ENCODE measurements around the gene MYH13. TPM values are rescaled to one million over a fixed set of nuclear protein-coding genes. Genes with fewer than 3 reads are reported as not detected.

The MYH13 gene
- total and polyA plus RNA-seq, 2 experiments from 2014 or later, result 0.03 TPM; not detected in 1

DNA sequence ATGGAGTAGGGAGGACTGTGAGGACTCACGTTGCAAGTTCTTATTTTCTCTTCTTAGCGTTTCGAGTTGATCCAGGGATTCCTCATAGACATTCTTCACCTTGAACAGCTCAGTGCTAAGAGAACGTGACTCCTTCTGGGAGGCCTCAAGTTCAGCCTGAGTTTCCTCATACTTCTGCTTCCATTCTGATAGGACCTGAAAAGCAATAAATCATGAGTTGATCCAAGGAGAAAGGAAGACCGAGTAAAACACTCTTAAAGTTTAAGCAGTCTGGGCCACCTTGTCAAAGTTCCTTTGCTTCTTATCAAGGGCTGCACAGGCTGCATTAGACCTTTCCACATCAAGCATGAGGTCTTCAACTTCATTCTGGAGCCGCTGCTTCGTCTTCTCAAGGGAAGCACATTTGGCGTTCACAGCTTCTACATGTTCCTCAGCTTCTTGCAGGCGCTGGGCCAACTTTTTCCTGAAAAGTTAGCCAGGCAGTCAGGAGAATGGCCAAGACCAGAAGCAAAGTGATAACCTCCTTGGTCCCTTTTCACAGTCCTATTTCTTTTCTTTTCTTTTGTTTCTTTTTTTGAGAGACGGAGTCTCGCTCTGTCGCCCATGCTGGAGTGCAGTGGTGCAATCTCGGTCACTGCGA lies 23.8 kb upstream of the MYH13 start:
- H3K36me3 ChIP-seq (ENCODE audit: low read depth), result no peaks in the 10 kb centered on the region

GRCh38 chr17:10394201-10394887 lies 21.5 kb upstream of the MYH13 start:
- no peaks in the 10 kb centered on the region for H3K9me2 ChIP-seq (ENCODE audit: insufficient read depth)
- no peak overlapping the region for H3K27ac ChIP-seq
- H3K36me3 ChIP-seq (ENCODE audit: low read depth), result no peaks in the 10 kb centered on the region
- no peaks in the 10 kb centered on the region for H3K9me3 ChIP-seq (ENCODE audit: low read depth)
- TF ChIP-seq EZH2 (IDR thresholded peaks at IDR 0.05; ENCODE audit: insufficient read depth, poor library complexity, severe bottlenecking) (no peak), EZH2phosphoT487 (IDR thresholded peaks at IDR 0.05; ENCODE audit: insufficient read depth, low read depth) (no peak)
- in situ Hi-C loops (cut with MboI), result no loop called here
- H3K79me2 ChIP-seq (ENCODE audit: insufficient read depth), result no peaks in the 10 kb centered on the region
- no peak overlapping the region for H3K4me2 ChIP-seq (ENCODE audit: unreplicated experiment)
- WGBS, 2 experiments (ENCODE audit: low coverage in 1 of 2, low lambda C conversion rate in 2 of 2, missing lambda C conversion rate in 2 of 2), result 57 to 65% methylated on average over 6 of the region's 6 CpGs
- DNase-seq, result no peak
- H3K4me1 ChIP-seq (ENCODE audit: insufficient read depth), result no peaks in the 10 kb centered on the region
- H4K20me1 ChIP-seq (ENCODE audit: insufficient read depth), result no peaks in the 10 kb centered on the region
- H3K4me3 ChIP-seq, result no peak overlapping the region
- peaks cover 11% of the 10 kb centered on the region for H3K27me3 ChIP-seq (replicated peaks; ENCODE audit: insufficient read depth)
- H3K9ac ChIP-seq, result no peak overlapping the region
- no peaks in the 10 kb centered on the region for H3F3A ChIP-seq (ENCODE audit: insufficient read depth)
- H2AFZ ChIP-seq, result no peak overlapping the region

More for the DNA sequence above, 23.8 kb upstream of the MYH13 start:
- Histone ChIP-seq H3K9me3 (ENCODE audit: low read depth) (no peaks in the 10 kb centered on the region), H3F3A (ENCODE audit: insufficient read depth) (no peaks in the 10 kb centered on the region), H3K27me3 (replicated peaks; ENCODE audit: insufficient read depth) (peaks cover 4% of the 10 kb centered on the region; the same call in 1 of the 2 replicates), H3K27ac (no peak overlapping the region), H2AFZ (no peak overlapping the region), H3K79me2 (ENCODE audit: insufficient read depth) (no peaks in the 10 kb centered on the region), H3K4me3 (no peak overlapping the region), H3K4me2 (ENCODE audit: unreplicated experiment) (no peak overlapping the region), H3K9ac (no peak overlapping the region), H3K9me2 (ENCODE audit: insufficient read depth) (no peaks in the 10 kb centered on the region), H4K20me1 (ENCODE audit: insufficient read depth) (no peaks in the 10 kb centered on the region), H3K4me1 (ENCODE audit: insufficient read depth) (no peaks in the 10 kb centered on the region)
- 64 to 71% methylated on average over 14 of the region's 14 CpGs for WGBS, 2 experiments (ENCODE audit: low coverage in 1 of 2, low lambda C conversion rate in 2 of 2, missing lambda C conversion rate in 2 of 2)
- in situ Hi-C loops (cut with MboI), result no loop called here
- TF ChIP-seq EZH2phosphoT487 (IDR thresholded peaks at IDR 0.05; ENCODE audit: insufficient read depth, low read depth) (no peak), EZH2 (IDR thresholded peaks at IDR 0.05; ENCODE audit: insufficient read depth, poor library complexity, severe bottlenecking) (no peak)
- DNase-seq, result no peak

DNA sequence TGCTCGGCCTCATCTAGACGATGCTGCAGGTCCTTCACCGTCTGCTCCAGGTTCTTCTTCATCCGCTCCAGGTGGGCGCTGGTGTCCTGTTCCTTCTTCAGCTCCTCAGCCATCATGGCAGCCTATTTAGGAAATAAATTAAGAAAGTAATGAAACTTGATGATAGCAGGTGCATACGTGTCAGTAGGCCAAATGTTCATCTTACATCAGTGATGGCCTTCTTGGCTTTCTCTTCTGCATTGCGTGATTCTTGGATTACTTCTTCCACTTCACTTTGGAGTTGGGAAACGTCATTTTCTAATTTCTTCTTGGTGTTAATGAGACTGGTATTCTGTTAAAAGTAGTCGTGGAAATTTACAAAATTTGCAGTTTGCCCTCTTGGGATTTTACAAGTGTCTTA lies 20.1 kb upstream of the MYH13 start:
- TF ChIP-seq EZH2phosphoT487 (IDR thresholded peaks at IDR 0.05; ENCODE audit: insufficient read depth, low read depth) (no peak), EZH2 (IDR thresholded peaks at IDR 0.05; ENCODE audit: insufficient read depth, poor library complexity, severe bottlenecking) (no peak)
- no peaks in the 10 kb centered on the region for H3K9me2 ChIP-seq (ENCODE audit: insufficient read depth)
- in situ Hi-C loops (cut with MboI), result no loop called here
- H3K27ac ChIP-seq, result no peak overlapping the region
- H3F3A ChIP-seq (ENCODE audit: insufficient read depth), result no peaks in the 10 kb centered on the region
- peaks cover 18% of the 10 kb centered on the region for H3K27me3 ChIP-seq (replicated peaks; ENCODE audit: insufficient read depth)
- H3K9me3 ChIP-seq (ENCODE audit: low read depth), result no peaks in the 10 kb centered on the region
- no peak overlapping the region for H2AFZ ChIP-seq
- H3K4me3 ChIP-seq, result no peak overlapping the region
- H3K36me3 ChIP-seq (ENCODE audit: low read depth), result no peaks in the 10 kb centered on the region
- no peak for DNase-seq
- no peaks in the 10 kb centered on the region for H3K4me1 ChIP-seq (ENCODE audit: insufficient read depth)
- H3K9ac ChIP-seq, result no peak overlapping the region
- no peaks in the 10 kb centered on the region for H3K79me2 ChIP-seq (ENCODE audit: insufficient read depth)
- no peak overlapping the region for H3K4me2 ChIP-seq (ENCODE audit: unreplicated experiment)
- 48 to 51% methylated on average over 9 of the region's 9 CpGs for WGBS, 2 experiments (ENCODE audit: low coverage in 1 of 2, low lambda C conversion rate in 2 of 2, missing lambda C conversion rate in 2 of 2)
- H4K20me1 ChIP-seq (ENCODE audit: insufficient read depth), result no peaks in the 10 kb centered on the region

DNA sequence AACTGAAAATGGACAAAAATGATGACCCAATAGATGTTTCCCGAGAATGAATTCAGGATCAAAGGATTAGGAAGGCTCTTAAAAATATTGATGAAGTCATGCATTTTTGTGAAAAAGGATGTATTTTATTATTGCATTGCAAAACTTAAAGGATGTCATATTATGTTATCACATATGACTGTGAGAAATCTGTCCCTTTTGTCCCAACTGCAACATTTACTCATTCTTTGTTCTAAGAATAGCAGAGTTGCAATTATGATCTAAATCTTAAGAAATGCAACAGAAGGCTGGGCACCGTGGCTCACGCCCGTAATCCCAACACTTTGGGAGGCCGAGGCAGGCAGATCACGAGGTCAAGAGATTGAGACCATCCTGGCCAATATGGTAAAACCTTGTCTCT lies 13.1 kb upstream of the MYH13 start:
- DNase-seq, result no peak
- H3K27me3 ChIP-seq (replicated peaks; ENCODE audit: insufficient read depth), result peaks cover 27% of the 10 kb centered on the region
- 41 to 48% methylated on average over 6 of the region's 6 CpGs for WGBS, 2 experiments (ENCODE audit: low coverage in 1 of 2, low lambda C conversion rate in 2 of 2, missing lambda C conversion rate in 2 of 2)
- H4K20me1 ChIP-seq (ENCODE audit: insufficient read depth), result no peaks in the 10 kb centered on the region
- H3K36me3 ChIP-seq (ENCODE audit: low read depth), result no peaks in the 10 kb centered on the region
- in situ Hi-C loops (cut with MboI), result no loop called here
- no peaks in the 10 kb centered on the region for H3K9me2 ChIP-seq (ENCODE audit: insufficient read depth)
- no peaks in the 10 kb centered on the region for H3K9me3 ChIP-seq (ENCODE audit: low read depth)
- H3K79me2 ChIP-seq (ENCODE audit: insufficient read depth), result no peaks in the 10 kb centered on the region
- TF ChIP-seq EZH2phosphoT487 (IDR thresholded peaks at IDR 0.05; ENCODE audit: insufficient read depth, low read depth) (no peak), EZH2 (IDR thresholded peaks at IDR 0.05; ENCODE audit: insufficient read depth, poor library complexity, severe bottlenecking) (no peak)
- no peak overlapping the region for H3K27ac ChIP-seq
- H3K4me3 ChIP-seq, result no peak overlapping the region
- H3K9ac ChIP-seq, result no peak overlapping the region
- no peak overlapping the region for H3K4me2 ChIP-seq (ENCODE audit: unreplicated experiment)
- H3K4me1 ChIP-seq (ENCODE audit: insufficient read depth), result no peaks in the 10 kb centered on the region
- no peak overlapping the region for H2AFZ ChIP-seq
- H3F3A ChIP-seq (ENCODE audit: insufficient read depth), result no peaks in the 10 kb centered on the region
